ENCODE measurements around the gene GAST.
A peak's percentile ranks its signal among the peaks of the same experiment; 100 is the strongest.
"Not testable (repeated sequence)": the region's sequence is repeated elsewhere in the genome, so short reads cannot be mapped to it uniquely, and the experiment has no call there.

The GAST gene, protein sequence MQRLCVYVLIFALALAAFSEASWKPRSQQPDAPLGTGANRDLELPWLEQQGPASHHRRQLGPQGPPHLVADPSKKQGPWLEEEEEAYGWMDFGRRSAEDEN

DNA sequence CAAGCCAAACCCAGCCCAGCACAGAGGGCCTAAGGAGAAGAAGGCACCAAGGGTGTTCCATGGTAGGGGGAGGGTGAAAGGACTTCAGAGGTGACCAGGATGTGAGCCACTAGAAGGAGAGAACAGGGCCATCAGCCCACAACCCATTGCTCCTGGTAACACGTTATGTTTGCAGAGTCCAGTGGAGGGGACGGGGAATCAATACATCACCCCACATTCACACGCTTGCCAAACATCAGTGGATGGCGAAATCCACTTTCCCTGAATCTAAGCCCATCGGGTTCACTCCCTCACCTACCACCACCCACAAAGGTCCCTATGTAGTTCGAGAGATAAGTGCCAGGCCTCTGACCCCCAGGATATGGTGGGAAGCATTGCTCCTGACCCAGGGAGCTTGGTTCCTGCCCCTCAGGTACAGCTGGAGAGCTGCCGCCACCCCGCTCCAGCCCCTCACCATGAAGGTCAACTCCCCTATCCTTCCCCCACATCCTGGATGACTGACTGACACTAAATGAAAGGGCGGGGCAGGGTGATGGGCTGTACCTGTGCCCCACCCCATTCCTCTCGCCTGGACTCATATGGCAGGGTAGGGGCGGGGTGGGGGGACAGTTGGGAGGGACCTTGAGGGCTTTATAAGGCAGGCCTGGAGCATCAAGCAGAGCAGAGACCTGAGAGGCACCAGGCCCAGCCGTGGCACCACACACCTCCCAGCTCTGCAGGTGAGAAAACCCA, at the start of gene GAST:
TSS of gene GAST (plus strand) at position 663 of the 732 bp plus-strand sequence. CDS start 3,106 bp downstream, outside the sequence.
- no peak for DNase-seq (ENCODE audit: low read depth in 2 of 3, low spot score in 2 of 3)

DNA sequence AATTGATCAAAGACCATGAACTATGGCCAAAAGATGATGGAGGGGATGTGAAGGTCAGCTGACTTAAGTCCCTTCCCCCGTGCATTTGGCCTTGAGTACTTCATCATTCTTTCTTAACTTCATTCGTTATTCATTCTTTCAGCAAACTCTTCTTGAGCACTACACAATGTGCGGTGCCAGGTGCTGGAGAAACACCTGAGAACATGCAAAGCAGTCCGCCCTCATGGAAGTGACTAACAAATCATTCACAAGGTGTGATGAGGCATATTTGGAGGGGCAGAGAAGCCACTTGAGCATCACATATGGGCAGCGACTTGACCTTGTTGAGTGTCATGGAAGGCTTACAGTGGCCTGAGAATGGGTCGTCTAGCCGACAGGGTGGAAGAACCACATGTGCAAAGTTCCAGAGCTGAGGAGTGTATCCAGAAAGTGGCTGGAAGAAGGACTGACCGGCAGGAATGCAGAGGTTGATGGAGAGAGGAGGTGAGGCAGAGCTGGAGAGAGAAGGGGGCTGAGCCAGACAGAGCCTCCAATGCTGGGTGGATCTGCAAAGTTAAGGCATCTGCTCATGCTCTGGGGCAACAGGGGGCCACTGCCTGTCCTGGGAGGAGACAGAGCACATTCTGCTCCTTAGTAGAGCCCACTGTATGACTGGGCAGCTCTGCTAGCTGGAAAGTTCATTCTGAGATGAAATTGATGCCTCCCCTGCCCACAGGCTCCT, 48.5 kb upstream of the GAST start:
- no peak for DNase-seq (ENCODE audit: low read depth in 2 of 3, low spot score in 2 of 3)

DNA sequence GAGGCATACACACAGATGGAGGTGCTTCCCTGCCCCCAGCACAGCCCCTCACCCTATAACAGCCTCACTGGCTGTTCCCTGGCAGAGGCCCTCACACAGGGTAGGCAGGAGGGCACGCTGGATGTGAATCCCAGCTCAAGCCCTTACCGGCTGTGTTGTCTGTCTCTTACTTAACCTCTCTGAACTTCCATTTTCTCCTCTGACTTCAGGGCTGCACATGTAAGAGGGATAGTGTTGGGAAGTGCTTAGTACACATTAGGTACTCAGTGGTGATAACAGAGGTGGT, 48.0 kb upstream of the GAST start:
- no peak for DNase-seq (ENCODE audit: low read depth in 2 of 3, low spot score in 2 of 3)

DNA sequence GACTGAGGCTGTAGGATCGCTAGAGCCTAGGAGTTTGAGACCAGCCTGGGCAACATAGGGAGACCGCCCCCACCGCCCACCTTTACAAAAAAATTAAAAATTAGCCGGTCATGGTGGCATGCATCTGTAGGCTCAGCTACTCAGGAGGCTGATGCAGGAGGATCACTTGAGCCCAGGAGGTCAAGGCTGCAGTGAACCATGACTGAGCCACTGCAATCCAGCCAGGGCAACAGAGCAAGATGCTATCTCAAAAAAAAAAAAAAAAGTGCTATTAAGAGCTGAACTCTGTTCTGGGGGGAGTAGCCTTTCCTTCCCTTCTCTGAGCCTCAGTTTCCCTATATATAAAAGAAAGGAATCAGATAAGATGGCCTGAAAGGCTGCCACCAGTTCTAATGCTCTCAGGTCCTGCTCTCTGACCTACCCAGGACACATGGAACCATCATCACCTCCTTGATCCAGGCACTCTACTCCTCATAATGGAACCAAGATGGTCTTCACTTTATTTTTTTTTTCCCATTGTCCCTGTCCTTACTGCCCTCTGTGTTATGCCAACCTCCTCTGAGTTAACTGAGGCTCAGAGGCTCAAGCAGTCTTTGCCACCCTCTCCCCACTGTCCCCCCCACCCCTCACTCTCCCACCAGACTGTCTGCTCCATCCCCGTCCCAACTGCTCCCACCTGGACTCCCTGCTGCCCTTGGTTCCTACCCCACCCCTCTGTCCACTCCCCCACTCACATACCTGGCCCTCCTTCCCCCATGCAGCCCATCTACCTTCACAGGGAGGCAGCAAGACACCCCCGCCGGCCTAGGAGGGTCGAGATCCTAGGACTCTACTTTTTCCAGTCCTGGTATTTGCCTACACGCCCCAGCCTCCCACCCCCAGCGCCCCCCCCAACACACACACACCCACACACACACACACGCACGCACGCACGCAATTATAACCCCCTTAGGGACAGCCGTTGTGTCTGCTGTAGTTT, 47.3 kb upstream of the GAST start:
- no peak for DNase-seq (ENCODE audit: low read depth in 2 of 3, low spot score in 2 of 3)

DNA sequence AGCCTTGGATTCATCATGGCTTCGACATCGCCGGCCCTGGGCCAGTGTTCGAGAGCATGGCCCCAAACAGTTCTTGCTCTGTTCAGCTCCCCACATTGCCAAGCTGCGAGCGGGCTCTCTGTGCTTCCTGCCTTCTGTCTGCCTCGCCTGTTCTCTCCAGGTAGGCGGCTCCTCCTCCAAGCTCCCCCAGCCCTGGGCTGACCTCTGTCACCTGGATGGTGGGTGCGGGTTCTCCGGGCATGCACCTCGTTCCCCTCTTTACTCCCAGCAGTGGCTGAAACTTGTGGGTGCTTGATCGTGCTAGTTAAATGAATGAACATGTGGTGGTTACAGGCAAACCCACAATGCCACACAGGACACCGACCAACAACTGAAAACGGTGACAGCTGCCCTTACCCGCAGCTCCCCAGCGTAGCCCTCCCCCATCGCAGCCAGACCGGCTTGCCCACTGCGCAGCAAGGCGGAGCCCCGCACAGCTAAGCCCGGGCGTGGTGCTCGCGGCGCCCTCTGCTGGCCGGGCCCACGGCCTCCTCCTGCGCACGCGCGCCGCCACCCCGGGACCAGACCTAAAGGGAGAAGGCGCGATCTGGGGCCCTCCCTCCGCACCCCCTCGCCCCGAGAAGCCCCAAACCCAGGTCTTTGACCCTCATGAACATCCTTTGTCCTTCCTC, 46.4 kb upstream of the GAST start:
- DNase-seq (ENCODE audit: low read depth in 2 of 3, low spot score in 2 of 3) = peak; percentile 84 to 85 (median 84)

DNA sequence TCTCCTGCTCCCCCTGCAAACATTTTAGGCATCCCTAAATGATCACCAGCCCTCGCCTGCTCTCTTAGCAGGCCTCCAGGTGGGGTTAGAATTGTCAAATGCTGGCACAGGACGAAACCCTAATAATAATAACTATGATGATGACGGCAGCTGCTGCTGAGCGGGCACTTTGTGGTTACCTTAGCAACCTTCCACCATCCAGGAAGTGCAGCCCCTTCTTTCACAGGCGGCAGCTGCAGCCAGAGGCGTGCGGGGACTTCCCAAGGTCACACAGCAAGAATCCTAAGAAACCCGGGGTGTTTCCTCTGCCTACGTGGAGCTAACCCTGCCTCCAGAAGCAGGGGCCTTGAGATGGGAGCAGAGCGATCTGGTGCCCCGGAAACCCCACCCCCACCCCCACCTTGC, 45.9 kb upstream of the GAST start:
- peak in 1 of 3 experiments; percentile 54 for DNase-seq (ENCODE audit: low read depth in 2 of 3, low spot score in 2 of 3)

DNA sequence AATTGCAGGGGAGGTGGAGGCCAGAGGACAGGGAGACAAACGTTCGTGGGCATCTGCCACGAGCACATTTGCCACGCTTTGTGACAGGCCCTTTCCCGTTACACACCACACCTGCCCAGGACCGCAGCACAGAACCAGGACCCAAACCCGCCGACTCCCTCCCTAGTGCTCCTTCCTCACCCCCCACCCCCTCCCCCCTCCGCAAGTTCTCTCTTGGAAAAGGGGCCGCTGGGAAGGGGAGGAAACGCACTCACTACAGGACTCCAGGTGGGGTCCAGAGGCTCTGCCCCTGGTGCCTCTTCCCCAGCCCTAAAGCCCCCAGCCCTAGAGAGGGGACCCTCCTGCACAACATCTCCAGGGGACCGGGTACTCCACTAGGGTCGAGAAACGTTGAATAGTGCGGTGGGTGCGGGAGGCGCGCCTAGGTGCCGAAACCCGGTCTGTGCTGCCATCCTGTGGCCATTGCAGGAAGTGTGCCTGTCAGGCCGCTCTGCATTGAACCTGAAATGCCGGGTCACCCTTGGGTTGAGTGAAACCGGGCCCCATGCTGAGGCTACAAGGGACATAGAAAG, 45.3 kb upstream of the GAST start:
- peak; percentile 66 to 84 (median 80) for DNase-seq (ENCODE audit: low read depth in 2 of 3, low spot score in 2 of 3)

DNA sequence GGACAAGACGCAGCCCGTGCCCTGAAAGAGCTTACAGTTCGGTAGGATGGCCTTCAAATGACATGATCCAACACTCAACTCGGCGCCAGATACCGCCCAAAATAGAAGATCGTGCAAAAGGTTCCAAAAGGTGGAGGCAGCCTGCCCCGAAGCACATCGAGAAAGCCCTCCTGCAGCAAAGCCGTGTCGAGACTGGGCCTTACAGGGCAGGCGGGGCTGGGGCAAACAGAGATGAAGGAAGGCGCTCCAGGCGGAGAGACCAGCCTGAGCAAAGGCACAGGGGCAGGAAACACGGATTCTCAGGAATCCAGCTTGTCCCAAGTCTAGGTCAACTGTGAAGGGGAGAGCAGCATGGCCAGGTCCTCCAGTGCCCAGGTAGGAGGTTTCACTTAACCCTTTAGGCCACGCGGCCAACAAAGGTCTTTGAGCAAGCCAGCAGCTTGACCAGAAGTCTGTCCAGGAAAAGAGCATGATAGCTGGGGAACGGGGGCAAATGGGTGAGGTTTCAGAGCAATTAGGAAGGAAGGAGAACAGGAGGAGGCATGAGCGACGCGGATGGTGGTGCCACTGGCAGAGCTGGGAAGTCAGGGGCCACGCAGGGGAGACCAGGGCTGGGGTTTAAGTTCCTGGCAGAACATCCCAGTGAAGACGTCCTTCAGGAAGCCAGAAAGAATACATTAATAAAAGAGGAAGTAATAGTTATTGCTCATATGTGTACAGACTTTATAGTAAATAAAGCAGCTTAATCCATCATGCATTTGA, 44.7 kb upstream of the GAST start:
- no peak for DNase-seq (ENCODE audit: low read depth in 2 of 3, low spot score in 2 of 3)

DNA sequence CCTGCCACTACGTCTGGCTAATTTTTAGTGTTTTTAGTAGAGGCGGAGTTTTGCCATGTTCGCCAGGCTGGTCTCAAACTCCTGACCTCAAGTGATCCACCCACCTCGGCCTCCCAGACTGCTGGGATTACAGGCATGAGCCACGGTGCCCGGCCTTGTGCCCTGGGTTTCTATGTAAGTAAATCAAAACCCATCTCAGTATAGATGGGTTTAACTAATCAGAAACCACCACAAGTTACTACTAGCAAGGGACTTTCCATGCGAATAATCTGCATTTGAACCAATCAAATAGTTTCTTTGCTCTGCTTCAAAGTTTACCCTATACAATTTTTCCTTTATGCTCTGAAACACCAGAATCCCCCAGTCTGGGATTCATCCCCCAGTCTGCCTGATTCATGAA, 40.0 kb upstream of the GAST start:
- no peak for DNase-seq (ENCODE audit: low read depth in 2 of 3, low spot score in 2 of 3)

DNA sequence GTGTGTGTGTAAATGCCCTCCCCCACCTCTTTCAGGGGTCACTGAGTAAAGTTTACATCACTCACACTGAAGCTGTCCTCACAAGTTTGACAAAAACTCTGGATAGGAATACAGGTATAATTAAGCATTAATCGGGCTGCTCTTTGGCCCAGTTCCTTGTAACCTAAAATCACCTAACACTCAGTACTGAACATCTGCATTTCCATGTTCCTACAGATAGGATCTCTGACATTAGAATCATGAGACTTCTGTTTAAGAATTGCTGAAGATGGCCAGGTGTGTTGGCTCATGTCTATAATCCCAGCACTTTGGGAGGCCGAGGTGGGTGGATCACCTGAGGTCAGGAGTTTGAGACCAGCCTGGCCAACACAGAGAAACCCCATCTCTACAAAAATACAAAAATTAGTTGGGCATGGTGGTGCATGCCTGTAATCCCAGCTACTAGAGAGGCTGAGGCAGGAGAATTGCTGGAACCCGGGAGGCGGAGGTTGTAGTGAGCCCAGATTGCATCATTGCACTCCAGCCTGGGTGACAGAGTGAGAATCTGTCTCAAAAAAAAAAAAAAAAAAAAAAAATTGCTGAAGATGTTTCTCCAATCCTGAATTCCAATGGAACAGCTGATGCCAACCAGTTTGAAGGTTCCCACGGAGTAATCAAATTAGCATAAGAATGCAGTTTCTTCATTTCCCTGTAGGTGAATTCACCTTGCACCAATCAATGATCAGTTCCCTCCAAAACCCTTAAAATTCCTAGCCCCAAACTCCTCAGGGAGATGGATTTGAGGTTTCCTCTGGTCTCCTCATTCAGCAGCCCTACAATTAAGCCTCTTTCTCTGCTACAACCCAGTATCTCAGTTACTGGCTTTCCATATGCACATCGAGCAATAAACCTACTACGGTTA, 36.7 kb upstream of the GAST start:
- DNase-seq (ENCODE audit: low read depth in 2 of 3, low spot score in 2 of 3) = not testable (repeated sequence)

DNA sequence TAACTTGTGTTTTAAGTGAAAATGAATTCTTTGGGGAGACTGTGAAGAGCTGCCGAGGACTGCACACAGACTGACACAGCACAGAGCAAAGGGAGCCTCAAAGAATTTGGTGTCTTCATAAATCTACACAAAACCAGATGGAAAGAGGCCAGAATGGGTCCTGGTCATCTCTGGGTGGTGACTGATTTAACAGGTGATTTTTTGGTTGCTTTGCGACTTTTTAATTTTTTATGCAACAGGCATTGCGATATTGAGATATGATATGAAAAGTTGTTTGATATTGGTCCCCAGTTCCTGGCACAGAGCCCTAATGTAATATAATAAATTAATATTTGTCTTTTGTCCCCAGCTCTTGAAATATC, 36.1 kb upstream of the GAST start:
- no peak for DNase-seq (ENCODE audit: low read depth in 2 of 3, low spot score in 2 of 3)

DNA sequence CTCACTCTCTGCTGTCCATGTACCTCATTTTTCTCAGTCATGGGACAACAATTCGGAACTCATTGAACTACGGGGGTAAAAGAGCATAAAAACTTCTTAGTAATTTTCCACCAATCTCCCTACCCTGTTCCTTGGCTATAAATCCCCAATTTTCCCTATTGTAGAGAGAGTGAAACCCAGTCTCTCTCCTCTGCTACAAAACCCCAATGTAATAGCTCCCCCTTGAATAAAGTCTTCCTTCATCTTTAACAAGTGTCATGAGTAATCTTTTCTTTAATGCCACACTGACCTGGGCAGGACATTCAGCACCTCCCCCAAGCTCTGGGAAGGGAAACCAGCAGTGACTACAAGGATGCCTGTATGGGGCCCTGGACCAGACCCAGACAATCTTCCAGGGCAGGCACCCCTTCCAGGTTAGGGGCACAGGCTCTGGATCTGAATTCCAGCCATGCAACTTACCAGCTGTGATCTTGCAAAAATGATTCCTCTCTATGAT, 33.7 kb upstream of the GAST start:
- DNase-seq (ENCODE audit: low read depth in 2 of 3, low spot score in 2 of 3) = no peak

DNA sequence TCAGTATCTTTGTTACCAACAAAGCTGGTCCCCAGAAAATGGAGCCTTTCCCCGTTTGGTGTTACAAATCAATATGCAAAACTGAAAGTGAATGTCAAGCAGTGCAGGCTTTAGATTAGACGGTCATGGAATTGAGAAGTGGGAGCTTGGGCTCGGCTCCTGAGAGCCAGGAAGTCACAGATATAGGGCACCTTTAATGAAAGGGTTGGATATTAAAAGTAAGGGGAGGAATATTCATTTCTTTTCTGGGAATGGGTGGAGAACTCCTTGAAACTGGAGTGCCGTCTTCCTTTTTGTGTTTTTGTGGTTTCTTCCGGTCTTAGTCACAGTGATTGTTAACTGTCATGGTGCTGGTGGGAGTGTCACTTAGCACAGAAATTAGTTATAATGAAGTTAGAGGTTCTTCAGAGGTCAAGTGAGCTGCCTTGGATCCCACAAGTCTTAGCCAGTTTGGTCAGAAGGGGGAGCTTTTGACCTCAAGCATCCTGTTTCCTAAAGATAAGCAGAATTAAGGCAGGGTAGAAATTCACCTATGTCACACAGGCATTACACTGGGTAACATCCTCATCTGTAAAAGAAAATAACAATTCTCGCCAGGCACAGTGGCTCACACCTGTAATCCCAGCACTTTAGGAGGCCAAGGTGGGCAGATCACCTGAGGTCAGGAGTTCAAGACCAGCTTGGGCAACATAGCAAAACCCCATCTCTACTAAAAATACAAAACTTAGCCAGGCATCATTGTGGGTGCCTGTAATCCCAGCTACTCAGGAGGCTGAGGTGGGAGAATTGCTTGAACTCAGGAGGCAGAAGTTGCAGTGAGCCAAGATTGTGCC, 33.0 kb upstream of the GAST start:
- no peak for DNase-seq (ENCODE audit: low read depth in 2 of 3, low spot score in 2 of 3)

DNA sequence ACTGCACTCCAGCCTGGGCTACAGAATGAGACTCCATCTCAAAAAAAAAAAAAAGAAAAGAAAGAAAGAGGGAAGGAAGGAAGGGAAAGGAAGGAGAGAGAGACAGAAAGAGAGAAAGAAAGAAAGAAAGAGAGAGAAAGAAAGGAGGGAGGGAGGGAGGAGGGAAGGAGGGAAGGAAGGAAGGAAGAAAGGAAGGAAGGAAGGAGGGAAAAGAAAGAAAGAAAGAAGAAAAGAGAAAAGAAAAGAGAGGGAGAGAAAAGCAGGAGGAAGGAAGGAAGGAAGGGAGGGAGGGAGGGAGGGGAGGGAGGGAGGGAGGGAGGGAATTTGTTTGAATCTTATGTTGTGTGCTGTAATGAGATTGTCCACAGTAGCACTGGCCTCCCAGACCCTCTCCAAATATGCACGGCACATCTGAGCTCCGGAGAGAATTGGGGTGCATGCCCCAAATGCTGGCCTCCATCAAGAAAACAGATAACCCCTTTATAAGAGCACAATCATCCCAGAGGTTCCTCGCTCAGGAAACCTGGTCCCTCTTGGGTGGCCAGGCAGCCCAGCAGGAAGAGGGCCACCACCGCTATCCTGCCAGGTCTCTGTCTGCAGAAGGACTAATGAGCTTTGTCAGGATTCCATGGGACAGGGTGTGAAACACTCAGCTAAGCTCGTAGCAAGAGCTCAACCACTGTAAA, 32.2 kb upstream of the GAST start:
- DNase-seq (ENCODE audit: low read depth in 2 of 3, low spot score in 2 of 3) = no peak

DNA sequence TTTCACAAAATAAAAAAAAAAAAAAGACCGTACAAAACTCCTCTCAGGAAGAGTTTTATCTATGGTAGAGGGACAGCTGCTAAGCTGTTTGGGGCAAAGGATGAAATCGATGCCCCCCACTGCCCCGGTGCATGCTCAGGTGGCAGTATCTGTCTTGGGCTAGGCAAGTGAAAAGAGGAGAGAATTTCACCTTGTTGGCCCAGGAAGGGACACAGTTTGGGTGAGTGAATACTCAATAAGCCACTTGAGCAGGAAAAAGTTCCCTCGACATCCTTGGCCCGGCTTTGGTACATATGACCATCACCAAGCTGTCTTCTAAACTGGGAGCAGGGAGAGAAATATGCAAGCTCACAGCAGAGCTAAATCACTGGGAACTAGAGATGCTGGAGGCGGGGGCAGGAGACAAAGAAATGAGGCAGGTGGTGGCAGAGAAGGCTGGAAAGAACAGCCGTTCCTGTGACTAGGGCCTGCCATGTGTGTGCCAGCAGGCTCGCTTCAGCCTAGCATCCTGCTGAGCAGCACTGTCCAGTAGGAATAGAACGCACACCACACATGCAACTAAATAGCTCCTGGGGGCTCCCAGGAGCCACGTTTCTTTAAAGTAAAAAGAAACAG, 31.6 kb upstream of the GAST start:
- no peak for DNase-seq (ENCODE audit: low read depth in 2 of 3, low spot score in 2 of 3)

DNA sequence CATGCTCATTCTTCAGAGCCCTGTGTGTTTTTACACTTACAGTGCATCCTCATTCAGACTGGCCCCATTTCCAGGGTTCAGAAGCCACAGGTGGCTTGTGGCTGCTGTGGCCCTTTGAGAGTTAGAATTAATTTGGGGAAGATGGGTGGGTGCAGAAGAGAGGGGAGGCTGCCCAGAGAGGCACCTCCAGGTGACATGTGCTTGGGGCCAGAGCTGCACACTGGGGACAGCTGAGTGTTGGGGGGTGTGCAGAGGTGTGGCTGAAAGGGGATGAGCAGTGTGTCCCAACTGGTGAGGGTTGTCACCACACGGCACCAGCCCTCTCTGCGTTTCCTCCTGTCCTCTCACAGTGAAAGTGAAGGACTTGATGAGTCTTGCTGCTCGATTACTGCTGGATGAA, 30.4 kb upstream of the GAST start:
- DNase-seq (ENCODE audit: low read depth in 2 of 3, low spot score in 2 of 3) = no peak

DNA sequence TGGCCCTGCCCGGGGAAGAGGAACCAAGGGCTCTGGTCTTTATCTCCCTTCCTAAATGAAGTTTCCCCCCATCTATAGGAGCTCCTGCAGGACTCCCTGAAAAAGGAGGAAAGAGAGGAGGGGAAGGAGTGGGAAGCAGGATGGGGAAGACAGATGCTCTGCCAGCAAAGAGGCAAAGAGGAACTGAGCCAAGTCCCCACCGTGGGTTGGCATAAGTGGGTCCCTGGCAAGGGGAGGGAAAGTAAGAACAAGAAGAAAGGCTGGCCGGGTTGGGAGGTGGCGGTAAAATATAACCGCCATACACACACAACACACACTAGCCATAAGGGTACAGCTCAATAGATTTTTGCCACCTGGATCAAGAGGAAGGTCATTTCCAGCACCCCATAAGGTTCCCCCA, 29.5 kb upstream of the GAST start:
- DNase-seq (ENCODE audit: low read depth in 2 of 3, low spot score in 2 of 3) = no peak
